Cardiac fibroblast (primary cell): Measurements from ENCODE around the gene DOC2A.

Source experiments
- DNase-seq, 2 donors: peaks; one replicate each; pipeline versions ENCODE4 v3.0.0 to v3.0.0-alpha.2; 2010; ENCODE audit warnings: low read depth in 2 of 2
- H3K4me3 ChIP-seq, 2 donors: replicated peaks in 1 of 2; 1 replicate in 1 of 2; 2 replicates in 1 of 2; pipeline ENCODE4 v1.5.1; 2011; ENCODE audit warnings: low read depth in 2 of 2, low read length in 2 of 2, mild to moderate bottlenecking in 2 of 2, moderate library complexity in 1 of 2
- TF ChIP-seq, protein P1 (sequence below): IDR thresholded peaks from one replicate; pipeline ENCODE4 v1.5.1; 2011; ENCODE audit warnings: low read depth, mild to moderate bottlenecking, low read length, inconsistent platforms

The DOC2A gene

GRCh38 chr16:30007378-30007895, 3.4 kb downstream of the DOC2A start:
- no peak for DNase-seq
- TF ChIP-seq, protein P1, sequence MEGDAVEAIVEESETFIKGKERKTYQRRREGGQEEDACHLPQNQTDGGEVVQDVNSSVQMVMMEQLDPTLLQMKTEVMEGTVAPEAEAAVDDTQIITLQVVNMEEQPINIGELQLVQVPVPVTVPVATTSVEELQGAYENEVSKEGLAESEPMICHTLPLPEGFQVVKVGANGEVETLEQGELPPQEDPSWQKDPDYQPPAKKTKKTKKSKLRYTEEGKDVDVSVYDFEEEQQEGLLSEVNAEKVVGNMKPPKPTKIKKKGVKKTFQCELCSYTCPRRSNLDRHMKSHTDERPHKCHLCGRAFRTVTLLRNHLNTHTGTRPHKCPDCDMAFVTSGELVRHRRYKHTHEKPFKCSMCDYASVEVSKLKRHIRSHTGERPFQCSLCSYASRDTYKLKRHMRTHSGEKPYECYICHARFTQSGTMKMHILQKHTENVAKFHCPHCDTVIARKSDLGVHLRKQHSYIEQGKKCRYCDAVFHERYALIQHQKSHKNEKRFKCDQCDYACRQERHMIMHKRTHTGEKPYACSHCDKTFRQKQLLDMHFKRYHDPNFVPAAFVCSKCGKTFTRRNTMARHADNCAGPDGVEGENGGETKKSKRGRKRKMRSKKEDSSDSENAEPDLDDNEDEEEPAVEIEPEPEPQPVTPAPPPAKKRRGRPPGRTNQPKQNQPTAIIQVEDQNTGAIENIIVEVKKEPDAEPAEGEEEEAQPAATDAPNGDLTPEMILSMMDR = no peak
- H3K4me3 ChIP-seq = no peak overlapping the region

GRCh38 chr16:30006659-30007377, 4.0 kb downstream of the DOC2A start:
- H3K4me3 ChIP-seq = no peak overlapping the region
- TF ChIP-seq, protein P1 = no peak
- DNase-seq = no peak

- no peak for DNase-seq
- no peak overlapping the region for H3K4me3 ChIP-seq
- TF ChIP-seq, protein P1 = no peak
Observed at GRCh38 chr16:30006095-30006473, 4.7 kb downstream of the DOC2A start.

DNA sequence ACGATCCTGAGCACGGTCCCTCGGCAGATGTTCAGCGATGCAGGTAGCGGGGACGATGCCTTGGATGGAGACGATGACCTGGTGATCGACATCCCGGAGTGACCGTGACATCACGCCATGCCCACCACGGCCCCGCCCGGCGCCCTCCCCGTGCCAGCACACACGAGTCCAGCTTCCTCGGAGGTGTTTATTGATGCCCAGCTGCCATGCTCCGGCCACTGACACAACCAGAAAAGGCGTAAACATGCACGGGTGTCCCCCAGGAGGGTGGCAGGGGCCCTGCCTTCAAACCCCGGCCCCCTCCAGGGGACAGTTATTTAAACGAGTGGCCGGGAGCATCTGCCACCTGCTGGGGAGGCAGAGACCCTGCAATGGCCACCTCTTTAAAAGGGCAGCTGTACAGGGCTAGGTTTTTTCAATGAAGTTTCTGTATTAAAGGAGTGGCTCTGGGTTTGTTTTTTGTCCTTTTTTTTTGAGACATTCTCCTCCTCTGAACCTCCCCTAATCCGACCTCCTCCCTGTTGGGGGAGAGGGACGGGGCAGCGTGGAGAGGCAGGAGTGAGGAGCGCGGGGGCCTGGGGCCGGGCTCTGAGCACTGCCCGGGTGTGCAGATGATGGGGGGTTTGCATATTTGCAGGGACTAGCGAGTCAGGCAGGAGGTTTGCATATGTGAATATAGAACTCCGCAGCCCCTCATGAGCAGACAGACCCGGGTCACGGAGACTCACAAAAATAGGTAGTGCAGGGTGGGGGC, 5.3 kb downstream of the DOC2A start:
- peak; percentile 52 to 59 for DNase-seq
- H3K4me3 ChIP-seq = no peak overlapping the region

GRCh38 chr16:30004811-30005242, 6.0 kb downstream of the DOC2A start:
- no peak for DNase-seq
- TF ChIP-seq, protein P1 = no peak
- H3K4me3 ChIP-seq = no peak overlapping the region

More for the DNA sequence above, 5.3 kb downstream of the DOC2A start:
- TF ChIP-seq, protein P1 = peak; percentile 88

DNA sequence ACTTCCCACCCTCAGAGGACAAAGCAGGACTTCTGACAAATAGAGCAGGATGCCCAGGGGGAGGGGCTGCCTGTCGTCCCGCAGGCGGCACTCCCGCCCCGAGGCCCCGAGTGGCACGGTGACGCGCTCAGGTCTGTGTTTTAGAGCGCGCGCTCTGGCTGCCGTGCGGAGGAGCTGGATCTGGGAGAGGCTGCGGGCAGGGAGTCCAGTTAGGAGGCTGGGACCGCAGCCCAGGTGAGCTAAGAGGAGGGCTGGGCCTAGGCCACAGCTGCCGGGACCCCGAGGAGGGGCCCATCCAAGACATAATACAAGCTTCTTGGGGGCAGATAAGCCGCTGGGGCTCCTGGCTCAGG, 6.4 kb downstream of the DOC2A start:
- H3K4me3 ChIP-seq = no peak overlapping the region
- no peak for DNase-seq
- TF ChIP-seq, protein P1 = no peak
